ENCODE results near the gene SHKBP1. TPM values are rescaled to one million over a fixed set of nuclear protein-coding genes. Genes with fewer than 3 reads are reported as not detected.

SHKBP1 gene
- total and polyA plus RNA-seq, 2 of the 4 experiments (the other 2 are of a cell fraction) = 15.6 to 94.0 TPM

GRCh38 chr19:40640744-40641143 lies 64.1 kb downstream of the SHKBP1 start:
- Histone ChIP-seq H2BK120ac (ENCODE audit: low read depth, low read length) (peak overlapping the region; percentile 96), H4K91ac (ENCODE audit: insufficient read depth, low read depth, low read length) (peak overlapping the region; percentile 96), H4K5ac (ENCODE audit: low read depth, low read length) (peak overlapping the region; percentile 97), H2AK9ac (replicated peaks; ENCODE audit: low read depth, low read length, poor library complexity) (peak overlapping the region; percentile 78), H3K9me3 (ENCODE audit: control insufficient read depth, insufficient read depth, low read length) (no peaks in the 10 kb centered on the region), H2AK5ac (ENCODE audit: low read depth, low read length) (peak overlapping the region; percentile 97), H2BK5ac (ENCODE audit: low read depth, low read length, poor library complexity, severe bottlenecking) (peak overlapping the region; percentile 76), H3K27ac (ENCODE audit: insufficient read depth, low read length) (peak overlapping the region; percentile 99), H3K4me2 (ENCODE audit: low read depth, low read length) (peak overlapping the region; percentile 28; the same call in 1 of the 2 replicates), H3K18ac (ENCODE audit: low read depth, low read length) (peak overlapping the region; percentile 98), H2BK15ac (ENCODE audit: low read depth, low read length) (peak overlapping the region; percentile 98; the same call in 2 of the 3 replicates), H2AFZ (replicated peaks; ENCODE audit: low read length, poor library complexity) (peak overlapping the region; percentile 91), H2BK20ac (ENCODE audit: low read depth, low read length) (peak overlapping the region; percentile 97), H3K14ac (replicated peaks; ENCODE audit: low read depth, low read length) (peak overlapping the region; percentile 88), H3K9ac (ENCODE audit: low read depth, low read length) (peak overlapping the region; percentile 74), H3K9me1 (ENCODE audit: insufficient read depth, low read length) (peaks cover 5% of the 10 kb centered on the region), H3K23ac (ENCODE audit: low read depth, low read length) (peak overlapping the region; percentile 80), H4K20me1 (ENCODE audit: insufficient read depth, low read length) (no peaks in the 10 kb centered on the region), H3K36me3 (ENCODE audit: control insufficient read depth, insufficient read depth, low read length) (no peaks in the 10 kb centered on the region), H3K56ac (ENCODE audit: extremely low read depth, insufficient read depth, low read length) (peak overlapping the region; percentile 76; the same call in 1 of the 2 replicates), H4K8ac (ENCODE audit: low read depth in 2 of 2, low read length in 2 of 2) (peak overlapping the region; percentile 69 to 93), H3K79me1 (ENCODE audit: low read depth in 1 of 2, low read length in 2 of 2) (no peaks in the 10 kb centered on the region), H3K4me1 (ENCODE audit: control insufficient read depth, insufficient read depth, low read length) (peaks cover 16% of the 10 kb centered on the region), H3K27me3 (ENCODE audit: control insufficient read depth, insufficient read depth, low read length) (no peaks in the 10 kb centered on the region), H3K4me3 (ENCODE audit: insufficient read depth, low read depth, low read length) (no peak overlapping the region), H3K4ac (ENCODE audit: low read depth, low read length) (peak overlapping the region; percentile 99)
- in situ Hi-C loops (cut with MboI; ENCODE audit: low sequenced_read_pairs) (no loop called here), intact Hi-C loops (cut with micrococcal nuclease) (no loop called here), dilution Hi-C loops (cut with HindIII; ENCODE audit: low sequenced_read_pairs, unreplicated experiment) (no loop called here)
- BruUV-seq (replicated peaks) = no TSS peak
- CTCF ChIA-PET = no interaction called here
- TF ChIP-seq NFE2L2 (IDR thresholded peaks at IDR 0.05; ENCODE audit: low read depth, low read length) (no peak), MAZ (IDR thresholded peaks at IDR 0.05; ENCODE audit: borderline replicate concordance, low read depth, low read length) (peak; percentile 36; the same call in 1 of the 2 replicates), RFX5 (IDR thresholded peaks at IDR 0.05; ENCODE audit: low read depth, low read length) (no peak), MAFK (IDR thresholded peaks at IDR 0.05; ENCODE audit: low read depth, low read length) (no peak), MXI1 (IDR thresholded peaks at IDR 0.05; ENCODE audit: borderline replicate concordance, low read depth, low read length) (no peak)
- TF ChIP-seq, protein P1, sequence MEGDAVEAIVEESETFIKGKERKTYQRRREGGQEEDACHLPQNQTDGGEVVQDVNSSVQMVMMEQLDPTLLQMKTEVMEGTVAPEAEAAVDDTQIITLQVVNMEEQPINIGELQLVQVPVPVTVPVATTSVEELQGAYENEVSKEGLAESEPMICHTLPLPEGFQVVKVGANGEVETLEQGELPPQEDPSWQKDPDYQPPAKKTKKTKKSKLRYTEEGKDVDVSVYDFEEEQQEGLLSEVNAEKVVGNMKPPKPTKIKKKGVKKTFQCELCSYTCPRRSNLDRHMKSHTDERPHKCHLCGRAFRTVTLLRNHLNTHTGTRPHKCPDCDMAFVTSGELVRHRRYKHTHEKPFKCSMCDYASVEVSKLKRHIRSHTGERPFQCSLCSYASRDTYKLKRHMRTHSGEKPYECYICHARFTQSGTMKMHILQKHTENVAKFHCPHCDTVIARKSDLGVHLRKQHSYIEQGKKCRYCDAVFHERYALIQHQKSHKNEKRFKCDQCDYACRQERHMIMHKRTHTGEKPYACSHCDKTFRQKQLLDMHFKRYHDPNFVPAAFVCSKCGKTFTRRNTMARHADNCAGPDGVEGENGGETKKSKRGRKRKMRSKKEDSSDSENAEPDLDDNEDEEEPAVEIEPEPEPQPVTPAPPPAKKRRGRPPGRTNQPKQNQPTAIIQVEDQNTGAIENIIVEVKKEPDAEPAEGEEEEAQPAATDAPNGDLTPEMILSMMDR (conservative IDR thresholded peaks at IDR 0.05; ENCODE audit: low read depth, low read length) = no peak
- WGBS, 2 experiments (ENCODE audit: extremely low coverage in 2 of 2, insufficient read length in 1 of 2) = no CpG with 5 or more reads among the region's 5 CpGs
- ATAC-seq (ENCODE audit: low read depth) (peak; percentile 51), DNase-seq (peak; percentile 45)
- POLR2A ChIA-PET (ENCODE audit: unreplicated experiment) = no interaction called here

Other genes starting within 250 kb of the SHKBP1 start
- gene C19orf47, start 228.5 kb upstream of the SHKBP1 start, total RNA-seq (2012; rRNA removed) = 3.6 and 4.4 TPM in 2 replicates
- 16.3 and 24.4 TPM in 2 replicates for gene C19orf47, start 228.5 kb upstream of the SHKBP1 start, polyA plus RNA-seq (2012; rRNA removed)
- gene PLD3, start 228.2 kb upstream of the SHKBP1 start, total RNA-seq (2012; rRNA removed) = 117 and 120 TPM in 2 replicates
- gene PLD3, start 228.2 kb upstream of the SHKBP1 start, polyA plus RNA-seq (2012; rRNA removed) = 665 and 732 TPM in 2 replicates
- gene HIPK4, start 186.7 kb upstream of the SHKBP1 start, total RNA-seq (2012; rRNA removed) = 0.18 and 0.28 TPM in 2 replicates
- gene HIPK4, start 186.7 kb upstream of the SHKBP1 start, polyA plus RNA-seq (2012; rRNA removed) = 0.11 and 0.12 TPM in 2 replicates
- gene PRX, start 163.5 kb upstream of the SHKBP1 start, total RNA-seq (2012; rRNA removed) = 0.83 and 0.90 TPM in 2 replicates
- gene PRX, start 163.5 kb upstream of the SHKBP1 start, polyA plus RNA-seq (2012; rRNA removed) = 1.7 and 1.8 TPM in 2 replicates
- 25.6 and 27.4 TPM in 2 replicates for gene SERTAD1, start 150.9 kb upstream of the SHKBP1 start, total RNA-seq (2012; rRNA removed)
- 21.1 and 29.5 TPM in 2 replicates for gene SERTAD1, start 150.9 kb upstream of the SHKBP1 start, polyA plus RNA-seq (2012; rRNA removed)
- gene SERTAD3, start 132.5 kb upstream of the SHKBP1 start, total RNA-seq (2012; rRNA removed) = 23.3 and 25.6 TPM in 2 replicates
- gene SERTAD3, start 132.5 kb upstream of the SHKBP1 start, polyA plus RNA-seq (2012; rRNA removed) = 17.9 and 20.5 TPM in 2 replicates
- 65.2 and 67.5 TPM in 2 replicates for gene BLVRB, start 111.1 kb upstream of the SHKBP1 start, total RNA-seq (2012; rRNA removed)
- 102 and 113 TPM in 2 replicates for gene BLVRB, start 111.1 kb upstream of the SHKBP1 start, polyA plus RNA-seq (2012; rRNA removed)
- 0.72 and 0.83 TPM in 2 replicates for gene SPTBN4, start 109.9 kb upstream of the SHKBP1 start, total RNA-seq (2012; rRNA removed)
- 0.59 and 0.91 TPM in 2 replicates for gene SPTBN4, start 109.9 kb upstream of the SHKBP1 start, polyA plus RNA-seq (2012; rRNA removed)
- 4.4 and 14.7 TPM in 2 replicates for gene LTBP4, start 24.5 kb downstream of the SHKBP1 start, total RNA-seq (2012; rRNA removed)
- gene LTBP4, start 24.5 kb downstream of the SHKBP1 start, polyA plus RNA-seq (2012; rRNA removed) = 61.6 and 70.3 TPM in 2 replicates
- gene NUMBL, start 113.8 kb downstream of the SHKBP1 start, total RNA-seq (2012; rRNA removed) = 6.3 and 6.9 TPM in 2 replicates
- gene NUMBL, start 113.8 kb downstream of the SHKBP1 start, polyA plus RNA-seq (2012; rRNA removed) = 29.0 and 29.8 TPM in 2 replicates
- 14.2 and 14.9 TPM in 2 replicates for gene COQ8B, start 140.0 kb downstream of the SHKBP1 start, total RNA-seq (2012; rRNA removed)
- 23.2 and 23.5 TPM in 2 replicates for gene COQ8B, start 140.0 kb downstream of the SHKBP1 start, polyA plus RNA-seq (2012; rRNA removed)
- gene ITPKC, start 140.2 kb downstream of the SHKBP1 start, total RNA-seq (2012; rRNA removed) = 7.7 and 8.6 TPM in 2 replicates
- gene ITPKC, start 140.2 kb downstream of the SHKBP1 start, polyA plus RNA-seq (2012; rRNA removed) = 8.6 and 9.4 TPM in 2 replicates
- 0.28 and 0.54 TPM in 2 replicates for gene ACTMAP, start 173.6 kb downstream of the SHKBP1 start, total RNA-seq (2012; rRNA removed)
- gene ACTMAP, start 173.6 kb downstream of the SHKBP1 start, polyA plus RNA-seq (2012; rRNA removed) = 4.9 and 5.4 TPM in 2 replicates
- gene SNRPA, start 174.3 kb downstream of the SHKBP1 start, total RNA-seq (2012; rRNA removed) = 28.3 and 30.3 TPM in 2 replicates
- gene SNRPA, start 174.3 kb downstream of the SHKBP1 start, polyA plus RNA-seq (2012; rRNA removed) = 81.3 and 158 TPM in 2 replicates
- not detected in 2 replicates for gene MIA, start 198.6 kb downstream of the SHKBP1 start, total RNA-seq (2012; rRNA removed)
- gene MIA, start 198.6 kb downstream of the SHKBP1 start, polyA plus RNA-seq (2012; rRNA removed) = 0.44 TPM in 1 of 2 replicates, not detected in the other
- gene RAB4B, start 201.4 kb downstream of the SHKBP1 start, total RNA-seq (2012; rRNA removed) = 7.9 and 8.3 TPM in 2 replicates
- 21.4 and 25.9 TPM in 2 replicates for gene RAB4B, start 201.4 kb downstream of the SHKBP1 start, polyA plus RNA-seq (2012; rRNA removed)
- 50.5 and 54.1 TPM in 2 replicates for gene EGLN2, start 222.3 kb downstream of the SHKBP1 start, total RNA-seq (2012; rRNA removed)
- 60.2 and 62.7 TPM in 2 replicates for gene EGLN2, start 222.3 kb downstream of the SHKBP1 start, polyA plus RNA-seq (2012; rRNA removed)

All from IMR-90 (cell line).